Measurements from ENCODE around the gene SORCS1.

DNA sequence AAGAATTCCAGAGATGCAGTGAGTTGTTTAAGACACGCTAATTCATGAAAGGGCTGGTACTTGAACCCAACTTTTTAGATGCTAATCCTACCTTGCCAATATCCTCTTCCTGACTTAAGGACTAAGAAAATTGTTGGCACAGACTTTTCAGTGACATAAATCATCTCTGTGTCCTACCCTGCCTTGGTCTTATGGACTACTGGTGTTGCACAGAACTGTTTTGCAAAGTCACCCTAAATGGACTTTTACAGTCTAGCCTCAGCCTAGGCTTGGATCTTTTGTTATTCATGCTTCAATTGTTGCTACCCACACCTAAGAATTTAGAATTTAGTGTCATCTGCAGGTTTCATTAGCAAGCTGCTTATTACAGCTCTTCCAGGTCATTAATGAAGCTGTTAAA is 112.7 kb downstream of the SORCS1 start:
- TF ChIP-seq, protein P1, sequence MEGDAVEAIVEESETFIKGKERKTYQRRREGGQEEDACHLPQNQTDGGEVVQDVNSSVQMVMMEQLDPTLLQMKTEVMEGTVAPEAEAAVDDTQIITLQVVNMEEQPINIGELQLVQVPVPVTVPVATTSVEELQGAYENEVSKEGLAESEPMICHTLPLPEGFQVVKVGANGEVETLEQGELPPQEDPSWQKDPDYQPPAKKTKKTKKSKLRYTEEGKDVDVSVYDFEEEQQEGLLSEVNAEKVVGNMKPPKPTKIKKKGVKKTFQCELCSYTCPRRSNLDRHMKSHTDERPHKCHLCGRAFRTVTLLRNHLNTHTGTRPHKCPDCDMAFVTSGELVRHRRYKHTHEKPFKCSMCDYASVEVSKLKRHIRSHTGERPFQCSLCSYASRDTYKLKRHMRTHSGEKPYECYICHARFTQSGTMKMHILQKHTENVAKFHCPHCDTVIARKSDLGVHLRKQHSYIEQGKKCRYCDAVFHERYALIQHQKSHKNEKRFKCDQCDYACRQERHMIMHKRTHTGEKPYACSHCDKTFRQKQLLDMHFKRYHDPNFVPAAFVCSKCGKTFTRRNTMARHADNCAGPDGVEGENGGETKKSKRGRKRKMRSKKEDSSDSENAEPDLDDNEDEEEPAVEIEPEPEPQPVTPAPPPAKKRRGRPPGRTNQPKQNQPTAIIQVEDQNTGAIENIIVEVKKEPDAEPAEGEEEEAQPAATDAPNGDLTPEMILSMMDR (conservative IDR thresholded peaks at IDR 0.05), result no peak
- no peak for TF ChIP-seq EZH2 (IDR thresholded peaks at IDR 0.05; ENCODE audit: low read depth)

Data from PC-9 (cell line).